ENCODE results near the gene YKT6. TPM values are rescaled to one million over a fixed set of nuclear protein-coding genes. Genes with fewer than 3 reads are reported as not detected.

YKT6 gene
- total and polyA plus RNA-seq, 8 donors: 57.0 to 88.2 (median 65.4) TPM

GRCh38 chr7:44215531-44215930 is 14.8 kb downstream of the YKT6 start:
- intact Hi-C loops (cut with DNase I): no loop called here
- DNase-seq (no peak), ATAC-seq (no peak)
- H3K27me3 ChIP-seq: no peaks in the 10 kb centered on the region
- H3K27ac ChIP-seq: no peak overlapping the region
- H3K4me1 ChIP-seq: no peaks in the 10 kb centered on the region
- peaks cover 0 to 44% of the 10 kb centered on the region in 2 donors for H3K36me3 ChIP-seq
- no peak overlapping the region for H3K4me3 ChIP-seq
- TF ChIP-seq CTCF (IDR thresholded peaks at IDR 0.05): no peak
- no peaks in the 10 kb centered on the region for H3K9me3 ChIP-seq

GRCh38 chr7:44216019-44216418 is 15.2 kb downstream of the YKT6 start:
- intact Hi-C loops (cut with DNase I): no loop called here
- Histone ChIP-seq H3K27ac (no peak overlapping the region), H3K4me3 (no peak overlapping the region), H3K9me3 (no peaks in the 10 kb centered on the region), H3K4me1 (no peaks in the 10 kb centered on the region), H3K36me3 (peaks cover 0 to 39% of the 10 kb centered on the region in 2 donors), H3K27me3 (no peaks in the 10 kb centered on the region)
- ATAC-seq: no peak
- no peak for DNase-seq
- TF ChIP-seq CTCF (IDR thresholded peaks at IDR 0.05): no peak

- H3K9me3 ChIP-seq: no peaks in the 10 kb centered on the region
- intact Hi-C loops (cut with DNase I): no loop called here
- TF ChIP-seq CTCF (IDR thresholded peaks at IDR 0.05): no peak
- no peaks in the 10 kb centered on the region for H3K4me1 ChIP-seq
- DNase-seq (peak in 1 of 4 donors; percentile 17), ATAC-seq (no peak)
- no peak overlapping the region for H3K4me3 ChIP-seq
- H3K36me3 ChIP-seq: peaks cover 0 to 33% of the 10 kb centered on the region in 2 donors
- no peaks in the 10 kb centered on the region for H3K27me3 ChIP-seq
- H3K27ac ChIP-seq: no peak overlapping the region
These were observed 15.9 kb downstream of the YKT6 start for GRCh38 chr7:44216521-44217222.

GRCh38 chr7:44217223-44217714 is 16.5 kb downstream of the YKT6 start:
- H3K36me3 ChIP-seq: peaks cover 0 to 27% of the 10 kb centered on the region in 2 donors
- H3K9me3 ChIP-seq: no peaks in the 10 kb centered on the region
- H3K4me1 ChIP-seq: no peaks in the 10 kb centered on the region
- intact Hi-C loops (cut with DNase I): no loop called here
- TF ChIP-seq CTCF (IDR thresholded peaks at IDR 0.05): no peak
- DNase-seq: peak in 1 of 4 donors; percentile 75
- H3K4me3 ChIP-seq: no peak overlapping the region
- H3K27me3 ChIP-seq: no peaks in the 10 kb centered on the region
- ATAC-seq: no peak
- H3K27ac ChIP-seq: no peak overlapping the region

- TF ChIP-seq CTCF (IDR thresholded peaks at IDR 0.05): no peak
- DNase-seq: peak in 1 of 4 donors; percentile 55
- Histone ChIP-seq H3K4me3 (no peak overlapping the region), H3K4me1 (no peaks in the 10 kb centered on the region), H3K27ac (no peak overlapping the region), H3K27me3 (peaks cover 0 to 5% of the 10 kb centered on the region in 2 donors), H3K9me3 (no peaks in the 10 kb centered on the region), H3K36me3 (peaks cover 0 to 20% of the 10 kb centered on the region in 2 donors)
- no peak for ATAC-seq
- intact Hi-C loops (cut with DNase I): no loop called here
These were observed 17.1 kb downstream of the YKT6 start for GRCh38 chr7:44217852-44218402.

Data from left lung (tissue), 10 donors.